HEK293 (cell line): Measurements from ENCODE around the gene GPR146.

ENCODE experiments used
- CTCF ChIA-PET: fragments of 350-600 bp; formaldehyde crosslinking; extraction: SDS; loops from one replicate; lab custom pipeline; 2021; ENCODE audit warnings: antibody characterized with exemption; lab: Yijun Ruan, JAX
- POLR2A ChIA-PET: fragments of 300-600 bp; formaldehyde crosslinking; extraction: SDS; loops from one replicate; lab custom pipeline; 2020; ENCODE audit warnings: antibody characterized with exemption, inconsistent platforms; lab: Yijun Ruan, JAX
- H3K27ac ChIP-seq: fragments of 200-500 bp; sonication (Bioruptor generic); 2 replicates; pipeline ENCODE4 v1.5.1; 2014; ENCODE audit warnings: low read depth, low read length, control low read depth, inconsistent platforms; ENCODE audit errors: extremely low read depth
- H3K36me3 ChIP-seq, 2 experiments: fragments of 200-500 bp in 1 of 2; sonication (Bioruptor generic) in 1 of 2; 1 replicate in 1 of 2; 2 replicates in 1 of 2; pipeline ENCODE4 v1.5.1; 2014 to 2017; ENCODE audit warnings: inconsistent platforms in 2 of 2, low read length in 2 of 2; ENCODE audit not compliant: control insufficient read depth in 2 of 2, insufficient read depth in 1 of 2
- H3K4me1 ChIP-seq: fragments of 200-500 bp; sonication (Bioruptor generic); 2 replicates; pipeline ENCODE4 v1.5.1; 2014; ENCODE audit warnings: mild to moderate bottlenecking, low read length, inconsistent platforms; ENCODE audit not compliant: control insufficient read depth, insufficient read depth
- H3K4me3 ChIP-seq: 2 replicates; pipeline ENCODE4 v1.5.1; 2011; ENCODE audit warnings: low read depth, mild to moderate bottlenecking, control low read depth, low read length, moderate library complexity
- H3K9me3 ChIP-seq: fragments of 200-500 bp; sonication (Bioruptor generic); 2 replicates; pipeline ENCODE4 v1.5.1; 2014; ENCODE audit warnings: low read depth, low read length, inconsistent platforms; ENCODE audit not compliant: control insufficient read depth, insufficient read depth
- BCL11A ChIP-seq: fragments of 450-650 bp; formaldehyde crosslinking; IDR thresholded peaks from 2 replicates; pipeline ENCODE4 v1.5.1; 2016; ENCODE audit warnings: low read depth, missing biosample characterization, missing genetic modification characterization
- GLI2 ChIP-seq: fragments of 450-650 bp; formaldehyde crosslinking; IDR thresholded peaks from 2 replicates; pipeline ENCODE4; 2017; ENCODE audit warnings: missing biosample characterization, missing genetic modification characterization, low read depth, borderline replicate concordance
- GLI4 ChIP-seq: fragments of 450-650 bp; formaldehyde crosslinking; IDR thresholded peaks from 2 replicates; pipeline ENCODE4 v1.5.1; 2016; ENCODE audit warnings: missing biosample characterization, missing genetic modification characterization
- RBAK ChIP-seq: fragments of 450-650 bp; formaldehyde crosslinking; IDR thresholded peaks from 2 replicates; pipeline ENCODE4 v1.5.1; 2016; ENCODE audit warnings: missing biosample characterization, missing genetic modification characterization
- WT1 ChIP-seq: fragments of 450-650 bp; formaldehyde crosslinking; IDR thresholded peaks from 2 replicates; pipeline ENCODE4 v1.5.1; 2016; ENCODE audit warnings: missing biosample characterization, missing genetic modification characterization
- ZBTB1 ChIP-seq: fragments of 450-650 bp; formaldehyde crosslinking; IDR thresholded peaks from 2 replicates; pipeline ENCODE4 v1.5.1; 2016; ENCODE audit warnings: missing biosample characterization, missing genetic modification characterization
- ZBTB17 ChIP-seq: fragments of 450-650 bp; formaldehyde crosslinking; IDR thresholded peaks from 2 replicates; pipeline ENCODE4 v1.5.1; 2016; ENCODE audit warnings: missing biosample characterization, missing genetic modification characterization
- ZFP41 ChIP-seq: fragments of 450-650 bp; formaldehyde crosslinking; IDR thresholded peaks from 2 replicates; pipeline ENCODE4 v1.5.1; 2016; ENCODE audit warnings: missing biosample characterization, missing genetic modification characterization, borderline replicate concordance
- ZFP69B ChIP-seq: fragments of 450-650 bp; formaldehyde crosslinking; IDR thresholded peaks from 2 replicates; pipeline ENCODE4 v1.5.1; 2016; ENCODE audit warnings: missing biosample characterization, missing genetic modification characterization
- ZNF112 ChIP-seq: fragments of 450-650 bp; formaldehyde crosslinking; IDR thresholded peaks from 2 replicates; pipeline ENCODE4 v1.5.0; 2017; ENCODE audit warnings: missing biosample characterization, missing genetic modification characterization
- ZNF114 ChIP-seq: fragments of 450-650 bp; formaldehyde crosslinking; IDR thresholded peaks from 2 replicates; pipeline ENCODE4 v1.5.0; 2017; ENCODE audit warnings: missing biosample characterization, missing genetic modification characterization
- ZNF133 ChIP-seq: fragments of 450-650 bp; formaldehyde crosslinking; IDR thresholded peaks from 2 replicates; pipeline ENCODE4 v1.5.1; 2016; ENCODE audit warnings: missing biosample characterization, missing genetic modification characterization
- ZNF138 ChIP-seq: fragments of 450-650 bp; formaldehyde crosslinking; IDR thresholded peaks from 2 replicates; pipeline ENCODE4 v1.5.1; 2016; ENCODE audit warnings: missing biosample characterization, missing genetic modification characterization, borderline replicate concordance
- ZNF140 ChIP-seq: fragments of 450-650 bp; formaldehyde crosslinking; IDR thresholded peaks from 2 replicates; pipeline ENCODE4 v1.5.1; 2016; ENCODE audit warnings: missing biosample characterization, missing genetic modification characterization
- ZNF202 ChIP-seq: fragments of 450-650 bp; formaldehyde crosslinking; IDR thresholded peaks from 2 replicates; pipeline ENCODE4 v1.5.1; 2016; ENCODE audit warnings: missing biosample characterization, missing genetic modification characterization, borderline replicate concordance
- ZNF26 ChIP-seq: fragments of 450-650 bp; formaldehyde crosslinking; IDR thresholded peaks from 2 replicates; pipeline ENCODE4 v1.5.1; 2016; ENCODE audit warnings: missing biosample characterization, missing genetic modification characterization
- ZNF280D ChIP-seq: fragments of 450-650 bp; formaldehyde crosslinking; IDR thresholded peaks from 2 replicates; pipeline ENCODE4 v1.5.1; 2016; ENCODE audit warnings: missing biosample characterization, missing genetic modification characterization
- ZNF350 ChIP-seq: fragments of 450-650 bp; formaldehyde crosslinking; IDR thresholded peaks from 2 replicates; pipeline ENCODE4 v1.5.0; 2017; ENCODE audit warnings: missing biosample characterization, mild to moderate bottlenecking, missing genetic modification characterization
- ZNF362 ChIP-seq: fragments of 450-650 bp; formaldehyde crosslinking; IDR thresholded peaks from 2 replicates; pipeline ENCODE4 v1.5.1; 2016; ENCODE audit warnings: missing biosample characterization, missing genetic modification characterization
- ZNF426 ChIP-seq: fragments of 450-650 bp; formaldehyde crosslinking; IDR thresholded peaks from 2 replicates; pipeline ENCODE4 v1.5.1; 2017; ENCODE audit warnings: missing biosample characterization, missing genetic modification characterization, mild to moderate bottlenecking, inconsistent platforms, moderate library complexity
- ZNF521 ChIP-seq: fragments of 450-650 bp; formaldehyde crosslinking; IDR thresholded peaks from 2 replicates; pipeline ENCODE4 v1.5.1; 2017; ENCODE audit warnings: missing biosample characterization, mild to moderate bottlenecking, missing genetic modification characterization
- ZNF596 ChIP-seq: fragments of 450-650 bp; IDR thresholded peaks from 2 replicates; pipeline ENCODE4 v1.5.0; 2018; ENCODE audit warnings: missing biosample characterization, mild to moderate bottlenecking, missing genetic modification characterization, moderate library complexity
- ZNF600 ChIP-seq: fragments of 450-650 bp; formaldehyde crosslinking; IDR thresholded peaks from 2 replicates; pipeline ENCODE4 v1.5.1; 2016; ENCODE audit warnings: missing biosample characterization, missing genetic modification characterization
- ZNF670 ChIP-seq: fragments of 450-650 bp; formaldehyde crosslinking; IDR thresholded peaks from 2 replicates; pipeline ENCODE4 v1.5.1; 2016; ENCODE audit warnings: missing biosample characterization, missing genetic modification characterization, low read depth
- ZNF837 ChIP-seq: fragments of 450-650 bp; formaldehyde crosslinking; IDR thresholded peaks from 2 replicates; pipeline ENCODE4 v1.5.1; 2016; ENCODE audit warnings: missing biosample characterization, missing genetic modification characterization
- ZSCAN16 ChIP-seq: fragments of 450-650 bp; formaldehyde crosslinking; IDR thresholded peaks from 2 replicates; pipeline ENCODE4 v1.5.1; 2016; ENCODE audit warnings: missing biosample characterization, missing genetic modification characterization
- ZSCAN30 ChIP-seq: fragments of 450-650 bp; IDR thresholded peaks from 2 replicates; pipeline ENCODE4 v1.5.1; 2018; ENCODE audit warnings: missing biosample characterization, mild to moderate bottlenecking, missing genetic modification characterization, moderate library complexity
- ZSCAN4 ChIP-seq: fragments of 450-650 bp; formaldehyde crosslinking; IDR thresholded peaks from 2 replicates; pipeline ENCODE4 v1.5.1; 2017; ENCODE audit warnings: missing biosample characterization, missing genetic modification characterization
- ZXDB ChIP-seq: fragments of 450-650 bp; formaldehyde crosslinking; IDR thresholded peaks from 2 replicates; pipeline ENCODE4 v1.5.1; 2016; ENCODE audit warnings: missing biosample characterization, missing genetic modification characterization

The GPR146 gene

GRCh38 chr7:1062296-1063294 lies 18.2 kb downstream of the GPR146 start:
- H3K36me3 ChIP-seq: peaks cover 0 to 5% of the 10 kb centered on the region in 2 experiments; a peak in 1 of 3 replicates
- CTCF ChIA-PET: interaction anchor here (4.1 kb wide), 1 partner anchor 68 kb away, joined by 149 read pairs; no protein-coding TSS in a partner anchor
- POLR2A ChIA-PET: no interaction called here
- H3K27ac ChIP-seq: no peak overlapping the region
- H3K9me3 ChIP-seq: no peaks in the 10 kb centered on the region
- no peak overlapping the region for H3K4me3 ChIP-seq
- H3K4me1 ChIP-seq: no peaks in the 10 kb centered on the region
- TF ChIP-seq ZNF837 (tag by site-specific recombination) (no peak), ZNF350 (tag by site-specific recombination) (no peak), ZFP69B (no peak), BCL11A (no peak), ZNF140 (tag by site-specific recombination) (no peak), ZNF114 (tag by site-specific recombination) (no peak), ZNF280D (tag by site-specific recombination) (no peak), ZSCAN30 (tag by site-specific recombination) (no peak), ZNF600 (tag by site-specific recombination) (0 out of 2 replicates have a peak, but pooled peaks have one; percentile 20), ZNF133 (tag by site-specific recombination) (no peak), ZBTB17 (tag by site-specific recombination) (0 out of 2 replicates have a peak, but pooled peaks have one; percentile 46), RBAK (tag by site-specific recombination) (no peak)

GRCh38 chr7:1063361-1063760 lies 19.0 kb downstream of the GPR146 start:
- Histone ChIP-seq H3K4me1 (no peaks in the 10 kb centered on the region), H3K4me3 (no peak overlapping the region), H3K36me3 (no peaks in the 10 kb centered on the region), H3K27ac (no peak overlapping the region), H3K9me3 (no peaks in the 10 kb centered on the region)
- POLR2A ChIA-PET: no interaction called here
- CTCF ChIA-PET: interaction anchor here (0.6 to 4.1 kb wide), 2 partner anchors 69 to 653 kb away, joined by 3 to 149 read pairs; no protein-coding TSS in a partner anchor
- no peak for TF ChIP-seq ZBTB1
- TF ChIP-seq ZNF138 (tag by site-specific recombination): no peak
- no peak for TF ChIP-seq ZNF521 (tag by site-specific recombination)
- no peak for TF ChIP-seq ZNF670 (tag by site-specific recombination)
- no peak for TF ChIP-seq ZNF26 (tag by site-specific recombination)
- TF ChIP-seq ZSCAN16 (tag by site-specific recombination): no peak
- no peak for TF ChIP-seq ZXDB (tag by site-specific recombination)
- TF ChIP-seq ZNF112 (tag by site-specific recombination): no peak
- no peak for TF ChIP-seq ZFP41
- TF ChIP-seq ZNF202 (tag by site-specific recombination): no peak
- no peak for TF ChIP-seq ZNF426 (tag by site-specific recombination)
- TF ChIP-seq ZNF596 (tag by site-specific recombination): no peak
- TF ChIP-seq ZNF362 (tag by site-specific recombination): no peak
- no peak for TF ChIP-seq ZSCAN4 (tag by site-specific recombination)
- no peak for TF ChIP-seq WT1
- no peak for TF ChIP-seq GLI2
- no peak for TF ChIP-seq GLI4 (tag by site-specific recombination)
